OCI-LY1 (cell line): ENCODE measurements around the gene TUBB2B.

Experiments used
- CTCF ChIP-seq: fragments of 200-600 bp; sonication (generic), shearing (Covaris generic); IDR thresholded peaks from 2 replicates; pipeline ENCODE4 v1.5.1; 2017; ENCODE audit warnings: mild to moderate bottlenecking, antibody characterized with exemption, low read length, moderate library complexity, mixed read lengths
- EZH2 ChIP-seq: fragments of 200-600 bp; sonication (generic), shearing (Covaris generic); IDR thresholded peaks from 2 replicates; pipeline ENCODE4 v1.8.0; 2017; ENCODE audit warnings: borderline replicate concordance, mixed run types, mild to moderate bottlenecking, antibody characterized with exemption, low read length, moderate library complexity, mixed read lengths

GRCh38 chr6:3183066-3183465 lies 44.4 kb downstream of the TUBB2B start:
- TF ChIP-seq CTCF (no peak), EZH2 (no peak)
